GM21529 (cell line): Measurements from ENCODE around the gene EPHB1.
A peak's percentile ranks its signal among the peaks of the same experiment; 100 is the strongest.
"Not testable (repeated sequence)": the region's sequence is repeated elsewhere in the genome, so short reads cannot be mapped to it uniquely, and the experiment has no call there.

Experiments
- ATAC-seq: cut with Tn5 transposase; IDR thresholded peaks from one replicate; pipeline ENCODE4 v1.9.1; 2021; ENCODE audit not compliant: unreplicated experiment

The EPHB1 gene

GRCh38 chr3:134776518-134776917 is 18.5 kb upstream of the EPHB1 start:
- no peak for ATAC-seq

- ATAC-seq = no peak
Observed at GRCh38 chr3:134777341-134777740, 17.7 kb upstream of the EPHB1 start.

- not testable (repeated sequence) for ATAC-seq
Observed at GRCh38 chr3:134788283-134788682, 6.8 kb upstream of the EPHB1 start.

- no peak for ATAC-seq
Observed at GRCh38 chr3:134790065-134790464, 5.0 kb upstream of the EPHB1 start.

GRCh38 chr3:134791992-134792391 is 3.1 kb upstream of the EPHB1 start:
- ATAC-seq = no peak

- ATAC-seq = no peak
Observed at GRCh38 chr3:134792700-134793099, 2.4 kb upstream of the EPHB1 start.

GRCh38 chr3:134793562-134793961 is 1.5 kb upstream of the EPHB1 start:
- no peak for ATAC-seq

GRCh38 chr3:134794323-134794722 is 737 bp upstream of the EPHB1 start:
- ATAC-seq = no peak

DNA sequence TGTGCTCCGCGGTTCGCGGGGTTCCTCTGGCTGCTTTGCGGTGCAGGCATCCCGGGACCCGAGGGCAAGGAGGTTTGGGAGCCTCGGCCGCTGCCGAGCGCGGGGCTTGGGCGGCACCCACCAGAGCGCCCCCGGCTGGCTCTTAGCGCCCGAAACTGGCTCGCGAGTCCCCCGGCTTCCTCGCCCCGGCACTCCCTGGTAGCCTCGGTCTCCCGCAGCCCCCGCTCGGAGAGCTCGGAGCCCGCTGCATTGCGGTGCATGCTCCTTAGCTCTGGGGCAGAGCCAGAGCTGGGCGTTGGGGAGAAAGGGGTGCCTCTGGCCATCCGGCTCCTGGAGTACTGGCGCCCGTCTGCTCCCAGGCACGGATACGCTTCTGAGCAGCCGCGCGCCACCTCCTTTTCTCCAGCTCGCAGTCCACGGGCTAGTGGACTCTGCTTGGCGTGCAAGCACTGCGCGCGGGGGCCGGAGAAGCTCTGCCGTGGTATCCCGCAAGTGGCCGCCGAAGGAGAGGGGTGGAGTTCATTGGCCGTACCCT is 753 bp downstream of the EPHB1 start:
- ATAC-seq = peak; percentile 4

DNA sequence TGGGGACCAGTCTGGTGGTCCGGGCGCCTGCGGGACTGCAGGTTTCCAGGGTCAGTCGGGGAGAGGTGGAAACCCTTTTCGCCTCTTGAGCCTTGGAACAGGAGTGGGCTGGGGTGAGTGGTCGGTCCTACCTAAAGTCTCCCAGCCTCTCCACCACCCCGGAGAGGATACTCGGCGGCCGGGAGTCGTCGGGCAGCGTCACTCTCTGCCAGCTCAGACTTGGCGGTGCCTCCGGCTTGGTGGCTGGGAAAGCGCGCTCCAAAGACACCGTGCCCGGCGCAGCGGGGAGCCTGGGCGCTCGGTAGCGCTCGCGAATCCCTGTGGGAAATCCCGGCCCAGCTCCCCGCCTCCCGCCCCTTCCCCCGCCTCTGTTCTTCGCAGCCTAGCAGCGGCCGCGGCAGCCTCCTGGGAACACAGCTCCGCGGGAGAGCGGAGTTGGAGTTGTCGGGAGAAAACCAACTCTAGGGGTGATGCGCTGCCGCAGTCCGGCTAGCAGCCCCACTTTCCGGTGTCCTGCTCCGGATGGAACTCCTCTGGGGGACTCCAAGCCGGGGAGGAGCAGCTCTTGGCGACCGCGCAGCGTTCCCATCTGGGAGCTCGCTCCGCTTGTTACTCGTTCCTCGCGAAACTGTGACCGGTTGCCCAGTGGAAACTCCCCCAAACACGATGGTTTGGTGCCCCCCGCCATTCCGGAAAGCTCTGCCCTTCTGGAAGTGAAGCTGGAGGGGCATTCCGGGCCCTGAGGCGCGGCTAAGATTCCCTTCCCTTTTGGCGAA is 1.4 kb downstream of the EPHB1 start:
- no peak for ATAC-seq

GRCh38 chr3:134797057-134797740 is 2.1 kb downstream of the EPHB1 start:
- no peak for ATAC-seq

DNA sequence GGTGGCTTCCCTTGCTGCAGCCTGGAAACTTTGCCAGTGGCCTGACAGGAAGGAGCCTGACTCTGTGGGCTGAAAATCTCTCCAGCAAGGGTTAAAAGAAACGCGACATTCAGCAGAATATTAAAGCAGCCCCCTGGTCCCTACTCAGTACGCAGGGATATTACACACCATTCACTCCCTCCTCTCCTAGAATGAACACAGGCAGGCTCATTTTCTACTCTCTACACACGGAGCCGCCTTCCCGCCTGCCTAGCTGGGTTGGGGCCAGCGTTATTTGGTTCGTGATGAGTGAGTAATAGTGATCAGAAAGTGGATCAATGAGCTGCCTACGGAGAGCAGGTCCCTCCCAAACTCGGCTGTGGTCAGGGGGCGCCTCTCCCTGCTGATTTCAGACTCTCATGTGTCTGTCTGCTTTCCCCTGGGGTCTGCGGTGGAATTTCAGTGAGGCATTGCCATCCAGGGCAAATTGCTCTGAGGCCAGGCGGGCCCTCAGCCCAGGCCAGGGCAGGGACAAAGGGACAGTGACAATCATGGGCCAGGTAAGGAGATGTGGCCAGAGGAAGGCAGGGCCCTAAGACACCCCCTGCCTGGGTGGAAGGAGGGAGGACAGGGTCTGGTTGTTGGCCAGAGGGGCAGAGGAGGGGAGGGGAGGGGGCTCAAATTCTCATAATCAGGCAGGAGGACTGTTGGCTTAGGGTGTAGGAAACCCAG is 2.8 kb downstream of the EPHB1 start:
- no peak for ATAC-seq

- no peak for ATAC-seq
Observed at GRCh38 chr3:134798681-134799311, 3.7 kb downstream of the EPHB1 start.

- ATAC-seq = no peak
Observed at GRCh38 chr3:134799393-134799792, 4.3 kb downstream of the EPHB1 start.

GRCh38 chr3:134801204-134801958 is 6.3 kb downstream of the EPHB1 start:
- no peak for ATAC-seq

DNA sequence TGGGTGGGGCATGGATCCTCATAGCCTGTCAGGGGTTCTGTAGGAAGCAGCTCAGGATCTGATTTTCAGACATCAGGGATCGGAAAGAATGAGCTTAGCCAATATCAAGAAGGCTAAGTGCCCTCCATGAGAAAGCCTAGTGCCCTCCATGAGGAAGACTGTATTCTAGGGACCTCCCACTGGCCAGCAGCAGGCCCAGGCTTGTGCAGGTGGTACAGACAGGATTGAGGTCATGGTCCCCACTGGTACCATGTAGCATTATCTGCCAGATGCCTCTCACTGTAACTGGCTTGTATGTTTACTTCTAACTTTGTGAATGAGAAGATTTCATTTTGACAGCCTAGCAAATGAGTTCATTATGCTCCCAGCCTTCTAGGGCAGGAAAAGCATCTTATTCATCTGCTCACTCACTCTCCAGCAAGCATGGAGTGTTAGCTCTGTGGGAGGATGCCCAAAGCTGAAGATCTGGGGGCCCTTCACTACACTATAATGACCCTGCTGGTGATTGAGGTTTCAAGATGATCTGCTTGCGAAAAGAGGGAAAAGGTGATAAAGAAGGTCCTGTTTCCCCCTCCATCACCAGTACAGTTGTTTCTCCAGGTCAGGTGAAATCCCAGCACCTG is 7.5 kb downstream of the EPHB1 start:
- peak; percentile 14 for ATAC-seq

- peak; percentile 78 for ATAC-seq
Observed at GRCh38 chr3:134803051-134803505, 8.0 kb downstream of the EPHB1 start.

DNA sequence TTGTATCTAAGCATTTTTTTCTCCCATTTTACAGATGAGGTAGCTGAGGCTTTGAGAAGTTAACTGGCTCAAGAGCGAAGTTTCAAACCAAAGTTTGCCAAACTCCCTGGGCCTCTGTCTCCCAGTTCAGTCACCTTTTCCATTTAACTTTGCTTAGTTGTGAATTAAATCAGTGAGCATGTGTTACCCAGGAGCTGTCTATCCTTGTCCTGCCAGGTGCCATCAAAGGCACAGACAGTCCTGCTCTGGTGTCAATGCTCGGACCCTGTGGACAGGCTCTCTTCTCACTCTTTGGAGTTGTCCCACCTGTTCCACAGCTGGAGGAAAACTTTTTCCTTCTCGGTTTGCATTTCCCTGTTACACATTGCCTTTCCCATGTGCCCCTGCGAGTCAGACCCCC is 8.6 kb downstream of the EPHB1 start:
- ATAC-seq = no peak

DNA sequence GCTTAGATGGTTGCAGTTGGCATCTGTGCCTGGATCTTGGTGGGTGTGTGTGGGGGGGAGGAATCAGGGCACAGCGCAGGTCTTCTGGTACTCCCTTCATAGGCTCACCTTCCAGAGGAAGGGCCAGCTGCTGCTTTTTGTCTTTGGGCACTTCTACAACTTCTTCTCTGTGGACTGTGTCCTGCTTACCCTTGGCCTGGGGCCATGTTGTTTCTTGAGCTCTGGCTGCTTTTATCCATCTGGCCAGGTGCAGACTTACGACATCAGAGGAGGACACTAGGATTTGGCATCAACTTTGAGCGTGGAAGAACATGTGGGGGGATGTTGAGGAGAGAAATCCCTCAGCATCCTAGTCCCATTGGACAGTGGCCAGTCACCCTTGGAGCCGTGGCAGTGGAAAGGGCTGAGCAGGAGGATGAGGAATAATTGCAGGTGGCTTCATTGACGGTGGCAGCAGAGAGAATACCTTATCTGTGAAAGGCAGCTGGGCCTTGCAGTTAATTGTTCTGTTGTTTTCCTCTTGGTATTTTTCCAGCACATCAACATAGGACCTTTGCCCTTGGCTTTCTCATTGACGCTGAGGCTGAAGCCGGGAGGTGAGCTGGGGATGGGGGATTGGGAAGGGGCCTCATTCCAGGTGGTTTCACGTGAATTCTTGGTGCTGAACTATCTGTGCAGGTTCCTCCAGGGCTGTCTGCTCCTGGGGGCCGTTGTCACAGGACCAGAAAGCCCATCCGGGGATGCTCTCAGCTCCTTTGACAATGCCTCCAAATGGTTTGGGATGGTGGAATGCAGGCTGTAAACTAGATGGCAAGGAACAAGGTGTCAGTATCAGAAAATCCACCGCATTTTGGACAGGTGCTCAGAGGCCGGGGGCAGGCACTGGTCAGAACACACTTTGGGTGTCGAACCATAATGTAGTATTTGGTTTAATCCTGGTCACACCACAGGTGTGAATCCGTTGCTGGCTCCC is 9.7 kb downstream of the EPHB1 start:
- ATAC-seq = no peak
